GM21529 (cell line): ENCODE measurements around the gene DOCK3.
"Not testable (repeated sequence)": the region's sequence is repeated elsewhere in the genome, so short reads cannot be mapped to it uniquely, and the experiment has no call there.

ENCODE experiments used
- ATAC-seq: cut with Tn5 transposase; IDR thresholded peaks from one replicate; pipeline ENCODE4 v1.9.1; 2021; ENCODE audit not compliant: unreplicated experiment

DOCK3 gene

GRCh38 chr3:51191768-51192167 is 517.0 kb downstream of the DOCK3 start:
- ATAC-seq: no peak

- no peak for ATAC-seq
Observed at GRCh38 chr3:51198477-51198876, 523.8 kb downstream of the DOCK3 start.

DNA sequence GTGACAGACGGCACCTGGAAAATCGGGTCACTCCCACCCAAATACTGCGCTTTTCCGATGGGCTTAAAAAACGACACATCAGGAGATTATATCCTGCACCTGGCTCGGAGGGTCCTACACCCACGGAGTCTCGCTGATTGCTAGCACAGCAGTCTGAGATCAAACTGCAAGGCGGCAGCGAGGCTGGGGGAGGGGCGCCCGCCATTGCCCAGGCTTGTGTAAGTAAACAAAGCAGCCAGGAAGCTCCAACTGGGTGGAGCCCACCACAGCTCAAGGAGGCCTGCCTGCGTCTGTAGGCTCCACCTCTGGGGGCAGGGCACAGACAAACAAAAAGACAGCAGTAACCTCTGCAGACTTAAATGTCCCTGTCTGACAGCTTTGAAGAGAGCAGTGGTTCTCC is 524.6 kb downstream of the DOCK3 start:
- ATAC-seq: not testable (repeated sequence)

DNA sequence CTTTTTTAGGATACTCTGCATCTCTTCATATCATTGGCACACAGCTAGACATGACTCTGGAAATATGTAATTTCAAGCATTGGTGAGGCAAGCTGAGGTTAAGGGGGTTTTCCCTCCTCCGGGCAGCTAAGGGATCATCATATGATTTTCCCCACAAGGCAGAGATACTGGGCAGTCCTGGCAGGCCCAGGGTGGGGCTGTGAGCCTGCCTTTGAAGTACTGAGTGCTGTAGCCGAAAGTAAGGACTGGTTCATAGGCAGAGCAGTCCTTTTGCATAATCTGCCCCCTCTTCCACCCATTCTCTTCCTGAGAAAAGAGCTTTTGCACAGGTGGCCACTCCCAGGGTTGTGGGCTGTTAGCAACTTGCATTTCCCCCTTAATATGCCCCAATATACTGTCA is 541.6 kb downstream of the DOCK3 start:
- ATAC-seq: no peak

GRCh38 chr3:51221959-51222358 is 547.2 kb downstream of the DOCK3 start:
- no peak for ATAC-seq

- no peak for ATAC-seq
Observed at GRCh38 chr3:51224283-51224682, 549.6 kb downstream of the DOCK3 start.

- no peak for ATAC-seq
Observed at GRCh38 chr3:51224843-51225242, 550.1 kb downstream of the DOCK3 start.

GRCh38 chr3:51242939-51243338 is 568.2 kb downstream of the DOCK3 start:
- no peak for ATAC-seq

DNA sequence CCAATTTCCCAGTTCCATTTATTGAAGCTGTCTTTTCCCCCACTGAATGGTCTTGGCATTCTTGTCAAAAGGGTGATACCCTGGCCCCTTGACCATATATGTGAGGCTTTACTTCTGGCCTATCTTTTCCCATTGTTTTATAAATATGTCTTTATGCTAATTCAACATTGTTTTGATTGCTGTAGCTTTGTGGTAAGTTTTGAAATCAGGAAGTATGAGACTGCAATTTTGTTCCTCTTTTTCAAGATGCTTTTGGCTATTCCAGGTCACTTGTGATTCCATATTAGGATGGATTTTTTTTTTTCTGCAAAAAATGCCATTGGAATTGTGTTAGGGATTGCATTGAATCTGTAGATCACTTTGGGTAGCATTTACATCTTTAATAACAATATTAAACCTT is 569.2 kb downstream of the DOCK3 start:
- ATAC-seq: no peak

GRCh38 chr3:51245867-51246266 is 571.1 kb downstream of the DOCK3 start:
- ATAC-seq: no peak

DNA sequence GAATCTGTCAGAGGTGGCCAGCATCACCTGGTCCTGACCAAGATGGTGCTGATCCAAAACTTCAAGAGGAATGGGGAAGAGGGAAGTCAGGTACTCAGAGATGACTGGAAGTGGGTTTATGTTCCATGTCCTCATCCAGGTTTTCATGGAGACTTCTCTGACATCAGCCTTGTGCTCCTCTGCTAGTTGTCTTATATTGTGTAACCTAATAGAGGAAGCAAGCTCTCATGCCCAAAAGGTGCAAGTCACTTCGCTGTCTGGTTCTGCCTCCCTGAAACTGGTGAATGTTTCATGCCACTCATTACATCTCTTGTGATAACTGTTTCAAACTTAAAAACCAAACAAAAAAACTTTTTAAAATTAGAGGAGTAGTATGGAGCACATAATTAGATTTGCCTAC is 583.1 kb downstream of the DOCK3 start:
- ATAC-seq: no peak

- ATAC-seq: not testable (repeated sequence)
Observed at GRCh38 chr3:51264166-51264565, 589.4 kb downstream of the DOCK3 start.

GRCh38 chr3:51268132-51268531 is 593.4 kb downstream of the DOCK3 start:
- ATAC-seq: no peak

- no peak for ATAC-seq
Observed at GRCh38 chr3:51269466-51269865, 594.7 kb downstream of the DOCK3 start.

- no peak for ATAC-seq
Observed at GRCh38 chr3:51270559-51270958, 595.8 kb downstream of the DOCK3 start.

DNA sequence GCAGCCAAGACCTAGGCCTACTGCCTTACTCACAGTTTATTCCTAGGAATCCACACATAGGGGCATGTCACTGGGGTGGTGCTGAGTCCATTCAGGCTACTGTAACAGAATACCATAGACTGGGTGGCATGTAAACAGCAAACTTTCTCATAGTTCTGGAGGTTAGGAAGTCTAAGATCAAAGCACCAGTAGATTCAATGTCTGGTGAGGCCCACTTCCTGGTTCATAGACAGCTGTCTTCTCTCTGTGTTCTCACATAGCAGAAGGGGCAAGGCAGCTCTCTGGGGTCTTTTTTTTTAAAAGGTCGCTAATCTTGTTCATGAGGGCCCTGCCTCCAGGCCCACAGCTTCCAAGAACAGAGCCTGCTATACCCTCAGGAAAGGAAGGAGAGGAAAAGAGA is 596.4 kb downstream of the DOCK3 start:
- no peak for ATAC-seq

GRCh38 chr3:51274052-51274451 is 599.3 kb downstream of the DOCK3 start:
- no peak for ATAC-seq

GRCh38 chr3:51275111-51275805 is 600.5 kb downstream of the DOCK3 start:
- ATAC-seq: no peak

- no peak for ATAC-seq
Observed at GRCh38 chr3:51276046-51276445, 601.3 kb downstream of the DOCK3 start.

GRCh38 chr3:51279448-51279847 is 604.7 kb downstream of the DOCK3 start:
- no peak for ATAC-seq

- no peak for ATAC-seq
Observed at GRCh38 chr3:51280176-51280575, 605.4 kb downstream of the DOCK3 start.

GRCh38 chr3:51282931-51283330 is 608.2 kb downstream of the DOCK3 start:
- ATAC-seq: no peak

DNA sequence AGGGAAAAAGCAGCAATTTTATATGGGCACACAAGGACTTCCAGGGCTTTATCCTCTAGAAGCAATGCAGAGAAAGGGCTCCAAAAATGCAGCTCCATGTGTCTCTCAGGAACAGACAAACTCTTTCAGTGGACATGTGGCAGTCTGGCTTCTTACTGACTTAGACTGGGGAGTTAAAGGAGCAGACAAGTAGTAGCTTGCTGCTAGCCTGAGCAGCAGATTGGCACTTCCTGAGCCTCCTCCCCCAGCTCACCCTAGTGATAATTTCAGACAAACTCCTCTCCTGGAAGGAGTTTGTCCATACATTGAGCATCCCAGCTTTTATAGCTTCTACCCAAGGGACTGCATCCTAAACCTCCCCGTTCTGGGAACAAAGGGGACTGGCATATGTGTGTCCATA is 608.7 kb downstream of the DOCK3 start:
- no peak for ATAC-seq
